Head of caudate nucleus (tissue), 42 donors: ENCODE data around the gene TRAPPC12.
"Not testable (repeated sequence)": the region's sequence is repeated elsewhere in the genome, so short reads cannot be mapped to it uniquely, and the experiment has no call there.

ENCODE experiments used
- DNase-seq, 42 donors: peaks; one replicate each; pipeline versions ENCODE4 v3.0.0 to v3.0.0-alpha.2; 2020 to 2021; ENCODE audit warnings: mixed read lengths in 7 of 42
- intact Hi-C: fragments of 100-400 bp; cut with DNase I; formaldehyde crosslinking; loops from one replicate; pipeline ENCODE4 v1.15.0; 2022

The TRAPPC12 gene

GRCh38 chr2:3379647-3380534 is at the start of gene TRAPPC12:
Gene TRAPPC12 (plus strand): TSS chr2:3379694. CDS start chr2:3387624, 7,930 bp downstream.
- peak; percentile 87 to 97 (median 94) for DNase-seq
- intact Hi-C loops, result loop anchor here (5.0 kb wide), 3 partner anchors 78 to 197 kb away; partner anchors contain the start of gene RPS7

- intact Hi-C loops, result no loop called here
- DNase-seq, result peak in 1 of 42 donors; percentile 11
Observed at GRCh38 chr2:3332133-3332532, 47.4 kb upstream of the TRAPPC12 start.

- DNase-seq, result peak in 4 of 42 donors; percentile 2 to 27 (median 14)
- intact Hi-C loops, result no loop called here
Observed at GRCh38 chr2:3334392-3335345, 44.8 kb upstream of the TRAPPC12 start.

GRCh38 chr2:3336844-3337243 is 42.6 kb upstream of the TRAPPC12 start:
- intact Hi-C loops, result no loop called here

GRCh38 chr2:3338340-3338739 is 41.2 kb upstream of the TRAPPC12 start:
- intact Hi-C loops, result no loop called here
- no peak for DNase-seq

More at GRCh38 chr2:3336844-3337243, 42.6 kb upstream of the TRAPPC12 start:
- DNase-seq, result no peak

GRCh38 chr2:3340144-3340543 is 39.4 kb upstream of the TRAPPC12 start:
- no peak for DNase-seq
- intact Hi-C loops, result no loop called here

- no peak for DNase-seq
- intact Hi-C loops, result no loop called here
Observed at GRCh38 chr2:3341336-3341735, 38.2 kb upstream of the TRAPPC12 start.

GRCh38 chr2:3342324-3342723 is 37.2 kb upstream of the TRAPPC12 start:
- intact Hi-C loops, result no loop called here
- no peak for DNase-seq

GRCh38 chr2:3343012-3343411 is 36.5 kb upstream of the TRAPPC12 start:
- DNase-seq, result no peak
- intact Hi-C loops, result no loop called here

GRCh38 chr2:3344897-3345296 is 34.6 kb upstream of the TRAPPC12 start:
- no peak for DNase-seq
- intact Hi-C loops, result no loop called here

GRCh38 chr2:3345621-3346020 is 33.9 kb upstream of the TRAPPC12 start:
- DNase-seq, result peak in 1 of 42 donors; percentile 5
- intact Hi-C loops, result no loop called here

GRCh38 chr2:3348767-3349166 is 30.7 kb upstream of the TRAPPC12 start:
- peak in 24 of 42 donors; percentile 11 to 58 (median 36) for DNase-seq
- intact Hi-C loops, result no loop called here

- DNase-seq, result peak; percentile 36 to 86 (median 67)
- intact Hi-C loops, result no loop called here
Observed at GRCh38 chr2:3349211-3349693, 30.2 kb upstream of the TRAPPC12 start.

GRCh38 chr2:3354986-3355385 is 24.5 kb upstream of the TRAPPC12 start:
- peak in 1 of 42 donors; percentile 3 for DNase-seq
- intact Hi-C loops, result no loop called here

GRCh38 chr2:3355951-3356569 is 23.4 kb upstream of the TRAPPC12 start:
- intact Hi-C loops, result no loop called here
- peak in 1 of 42 donors; percentile 3 for DNase-seq

- intact Hi-C loops, result no loop called here
- DNase-seq, result no peak
Observed at GRCh38 chr2:3356799-3357198, 22.7 kb upstream of the TRAPPC12 start.

- intact Hi-C loops, DNase-seq: not testable (repeated sequence)
Observed at GRCh38 chr2:3357446-3357845, 22.0 kb upstream of the TRAPPC12 start.

GRCh38 chr2:3357926-3358325 is 21.6 kb upstream of the TRAPPC12 start:
- intact Hi-C loops, result no loop called here

More at GRCh38 chr2:3357926-3358325, 21.6 kb upstream of the TRAPPC12 start:
- DNase-seq, result peak in 14 of 42 donors; percentile 19 to 68 (median 38)
